HCEC 1CT (cell line): Measurements from ENCODE around the gene TPCN1.

Experiments used
- DNase-seq: peaks from one replicate; pipeline ENCODE4 v3.0.0-alpha.2; 2017

TPCN1 gene

DNA sequence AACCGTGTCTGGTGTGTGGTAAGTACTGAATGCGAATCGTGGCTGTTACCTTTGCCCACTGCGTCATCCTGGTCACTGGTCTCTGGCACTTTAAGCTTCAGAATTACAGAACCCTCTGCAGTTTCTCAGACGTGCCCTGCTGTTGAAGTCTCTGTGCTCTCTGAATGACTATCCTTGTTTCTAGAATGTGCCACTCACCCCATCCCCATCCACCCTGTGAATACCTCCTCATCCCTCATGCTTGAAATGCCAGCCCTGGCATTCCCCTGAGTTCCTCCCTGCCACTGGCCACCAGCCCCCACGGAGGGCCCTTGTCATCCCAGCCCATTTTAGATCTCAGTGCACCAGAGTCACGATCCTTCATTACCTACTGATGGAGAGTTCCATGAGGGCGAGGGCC, 21.3 kb downstream of the TPCN1 start:
- no peak for DNase-seq

DNA sequence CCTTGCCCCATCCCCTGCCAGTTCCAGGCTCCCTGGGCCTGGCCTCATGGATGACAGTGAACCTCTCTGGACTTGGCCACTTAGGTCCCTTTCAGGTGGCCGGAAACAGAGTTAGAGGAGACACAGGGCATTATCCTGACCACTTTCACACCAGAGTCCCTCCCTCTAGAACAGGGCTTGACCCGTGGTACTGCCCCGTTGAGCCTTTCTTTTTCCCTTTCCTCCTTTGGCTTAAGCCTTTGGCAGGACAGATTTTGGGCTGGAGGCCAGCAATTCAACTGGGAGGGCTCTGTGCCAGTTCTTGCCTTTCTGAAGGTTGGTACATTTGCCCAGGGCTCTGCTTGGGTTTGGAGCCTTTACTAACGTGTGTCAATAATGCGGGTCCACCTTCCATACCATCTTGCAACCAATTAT, 22.8 kb downstream of the TPCN1 start:
- DNase-seq, result no peak

- no peak for DNase-seq
These were observed 23.3 kb downstream of the TPCN1 start for GRCh38 chr12:113244478-113244958.

GRCh38 chr12:113245695-113246477, 24.6 kb downstream of the TPCN1 start:
- DNase-seq, result peak; percentile 64

DNA sequence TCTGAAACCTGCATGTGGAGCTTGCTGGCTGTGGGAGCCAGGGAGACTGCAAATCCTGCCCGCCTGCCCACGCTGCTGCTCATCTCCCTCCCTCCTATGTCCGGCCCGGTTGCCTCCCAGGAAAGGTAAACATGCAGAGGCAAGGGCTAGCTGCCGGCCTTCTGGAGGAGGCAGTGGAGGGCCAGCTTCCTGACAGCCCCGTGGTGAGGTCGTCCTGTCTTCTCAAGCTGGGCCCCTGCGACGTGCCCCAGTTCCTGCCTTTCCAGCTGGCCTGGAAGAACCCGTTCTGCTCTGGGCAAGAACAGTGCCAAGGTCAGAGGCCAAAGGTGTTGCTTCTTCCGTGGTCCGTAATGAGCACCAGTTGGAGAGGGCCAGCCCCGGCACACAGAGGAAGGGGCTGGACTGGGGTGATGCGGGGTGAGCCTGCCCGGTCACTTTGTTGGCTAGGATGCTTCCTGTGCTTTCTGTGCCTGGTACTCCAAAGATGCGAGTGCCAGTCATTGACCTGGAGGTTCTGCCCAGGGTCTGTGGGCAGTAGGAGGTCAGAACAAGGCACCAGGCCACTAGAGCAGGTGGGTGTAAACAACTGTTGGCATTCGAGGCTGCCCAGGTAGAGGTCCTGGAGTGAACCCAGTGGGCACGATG, 25.3 kb downstream of the TPCN1 start:
- DNase-seq, result no peak

DNA sequence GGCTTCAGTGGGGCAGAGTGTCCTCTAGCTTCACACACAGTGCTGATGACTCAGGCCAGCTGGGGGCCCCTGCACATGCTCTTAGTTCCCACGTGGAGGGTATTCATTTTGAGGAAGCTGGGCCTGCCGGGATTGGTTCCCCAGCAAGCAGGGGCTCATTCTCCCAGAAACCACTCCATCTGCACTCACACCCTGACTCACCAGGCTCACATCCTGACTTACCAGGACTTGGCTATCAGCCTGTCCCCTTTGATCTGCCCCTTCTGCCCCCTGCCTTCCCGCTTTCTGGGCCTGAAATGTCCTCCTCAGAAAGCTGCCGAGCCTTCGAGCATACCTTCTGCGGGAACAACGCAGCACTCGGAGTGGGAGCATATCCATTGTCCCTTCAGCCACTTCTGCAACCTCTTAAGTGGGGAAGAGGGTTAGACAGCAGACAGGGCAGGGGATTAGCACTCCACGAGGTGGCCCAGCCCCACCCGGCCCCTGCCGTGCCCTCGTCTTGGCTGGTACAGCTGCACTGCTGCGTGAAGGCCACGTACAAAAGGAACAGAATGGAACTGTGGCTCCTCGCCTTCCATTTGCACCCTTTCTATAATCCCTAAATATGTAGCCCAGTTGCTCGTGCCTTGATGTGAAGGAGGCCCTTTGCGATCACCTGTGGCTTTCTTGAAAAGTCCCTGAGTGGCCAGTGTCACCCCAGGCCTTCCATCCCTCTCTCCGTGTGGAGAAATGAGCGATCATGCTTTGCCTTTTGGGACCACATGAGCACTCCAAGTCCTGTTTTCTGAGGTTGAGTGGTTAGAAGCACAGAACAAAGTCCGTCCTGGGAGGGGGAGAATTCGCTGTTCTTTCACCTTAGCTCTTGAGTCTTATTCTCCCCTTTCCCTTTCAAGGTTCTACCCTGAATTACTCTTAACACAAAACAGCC, 26.1 kb downstream of the TPCN1 start:
- peak; percentile 52 for DNase-seq

DNA sequence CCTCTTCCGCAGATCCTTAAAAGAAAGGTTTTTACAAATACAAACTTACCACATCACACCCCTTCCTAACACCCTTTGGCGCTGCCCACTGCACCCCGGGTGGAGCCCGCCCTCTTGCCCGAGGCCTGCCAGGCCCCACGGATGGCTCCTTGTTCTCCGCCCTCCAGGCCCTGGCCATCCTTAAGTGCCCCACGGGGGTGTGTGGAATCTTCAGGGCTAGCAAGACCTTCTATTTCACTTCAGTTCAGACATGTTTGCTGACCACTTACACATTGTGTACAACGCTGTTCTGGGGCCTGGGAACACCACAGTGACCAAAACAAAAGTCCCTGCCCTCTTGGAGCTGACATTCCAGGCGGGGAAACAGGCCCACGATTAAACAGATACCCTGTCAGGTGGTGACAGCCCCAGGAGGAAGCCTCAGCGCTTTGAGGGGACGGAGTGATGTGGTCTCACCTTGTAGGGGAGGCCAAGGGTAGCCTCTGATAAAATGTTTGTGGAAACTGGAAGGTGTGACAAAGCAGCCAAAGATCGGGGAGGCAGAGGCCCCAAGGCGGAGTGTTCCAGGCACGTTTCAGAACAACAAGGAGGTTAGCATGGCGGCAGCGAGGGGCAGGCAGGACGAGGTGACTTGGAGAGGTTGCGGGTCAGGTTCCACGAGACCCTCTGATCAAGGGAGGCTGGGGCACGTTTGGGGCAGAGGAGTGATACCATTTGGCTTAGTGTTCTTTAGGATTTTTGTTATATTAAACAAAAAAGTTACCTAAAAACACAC, 27.0 kb downstream of the TPCN1 start:
- no peak for DNase-seq

DNA sequence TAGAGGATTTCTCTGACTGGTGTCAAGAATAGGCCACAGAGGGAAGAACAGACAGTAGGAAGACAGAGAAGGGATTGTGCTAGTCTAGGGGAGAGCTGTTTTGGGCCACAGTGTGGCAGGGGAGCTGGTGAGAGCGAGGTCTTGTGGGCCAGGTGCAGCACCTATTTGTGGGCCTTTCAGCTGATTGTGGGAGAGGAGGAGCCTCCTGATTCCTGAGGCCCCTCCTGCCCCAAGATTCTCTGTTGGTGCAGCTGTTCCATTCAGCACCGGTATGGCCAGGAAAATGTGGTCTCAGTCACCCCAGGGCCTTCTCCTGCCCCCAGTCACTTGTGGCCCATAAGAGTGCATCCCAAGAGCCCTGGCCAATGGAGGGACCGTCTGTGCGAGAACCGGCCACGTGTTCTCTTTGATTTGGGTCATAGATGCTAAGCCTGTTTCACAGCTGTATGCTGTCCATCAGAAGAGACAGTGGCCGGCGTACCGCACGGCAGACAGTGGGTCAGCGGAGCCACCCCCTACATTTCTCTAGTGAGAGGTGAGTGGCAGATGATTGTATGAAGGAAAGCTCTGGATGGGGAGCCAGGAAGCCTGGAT, 27.7 kb downstream of the TPCN1 start:
- no peak for DNase-seq

DNA sequence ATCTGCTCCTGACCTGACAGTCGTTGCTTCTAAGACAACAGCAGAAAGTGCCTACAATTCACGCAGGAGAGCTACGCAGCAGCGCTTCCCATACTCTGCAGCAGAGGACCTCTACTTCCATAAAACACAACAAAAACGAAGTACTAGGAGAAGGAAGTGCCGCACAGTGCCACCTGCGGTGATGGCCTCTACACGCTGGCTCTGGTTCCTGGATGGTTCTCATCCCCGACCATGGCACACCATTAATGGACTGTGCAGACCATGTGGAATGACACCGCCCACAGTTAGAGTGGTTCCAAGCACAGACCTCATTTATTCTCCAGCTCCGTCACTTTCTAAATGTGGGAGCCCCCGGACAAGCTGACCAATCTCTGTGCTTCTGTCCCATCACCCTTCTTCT, 28.3 kb downstream of the TPCN1 start:
- DNase-seq, result no peak

GRCh38 chr12:113250045-113250444, 28.8 kb downstream of the TPCN1 start:
- DNase-seq, result no peak

- DNase-seq, result no peak
These were observed 30.3 kb downstream of the TPCN1 start for GRCh38 chr12:113251404-113252070.

- DNase-seq, result no peak
These were observed 31.2 kb downstream of the TPCN1 start for GRCh38 chr12:113252494-113252893.

GRCh38 chr12:113253532-113254285, 32.4 kb downstream of the TPCN1 start:
- DNase-seq, result no peak

DNA sequence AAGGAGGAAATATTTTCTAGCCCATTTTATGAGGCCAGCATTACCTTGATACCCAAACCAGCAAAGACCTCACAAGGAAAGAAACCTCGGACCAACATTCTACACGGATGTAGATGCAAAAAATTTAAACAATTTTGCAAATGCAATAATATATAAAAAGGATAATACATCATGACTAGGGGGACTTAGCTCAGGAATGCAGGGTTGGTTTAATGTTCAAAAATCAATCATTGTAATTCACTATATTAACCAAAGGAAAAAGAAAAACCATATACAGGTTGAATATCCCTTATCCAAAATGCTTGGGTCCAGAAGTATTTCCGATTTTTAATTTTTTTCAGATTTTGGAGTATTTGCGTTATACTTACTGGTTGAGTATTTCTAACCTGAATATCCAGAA, 33.0 kb downstream of the TPCN1 start:
- no peak for DNase-seq

GRCh38 chr12:113257564-113257963, 36.3 kb downstream of the TPCN1 start:
- DNase-seq, result no peak

- no peak for DNase-seq
These were observed 38.9 kb downstream of the TPCN1 start for GRCh38 chr12:113260127-113260526.

- DNase-seq, result no peak
These were observed 39.5 kb downstream of the TPCN1 start for GRCh38 chr12:113260636-113261300.

DNA sequence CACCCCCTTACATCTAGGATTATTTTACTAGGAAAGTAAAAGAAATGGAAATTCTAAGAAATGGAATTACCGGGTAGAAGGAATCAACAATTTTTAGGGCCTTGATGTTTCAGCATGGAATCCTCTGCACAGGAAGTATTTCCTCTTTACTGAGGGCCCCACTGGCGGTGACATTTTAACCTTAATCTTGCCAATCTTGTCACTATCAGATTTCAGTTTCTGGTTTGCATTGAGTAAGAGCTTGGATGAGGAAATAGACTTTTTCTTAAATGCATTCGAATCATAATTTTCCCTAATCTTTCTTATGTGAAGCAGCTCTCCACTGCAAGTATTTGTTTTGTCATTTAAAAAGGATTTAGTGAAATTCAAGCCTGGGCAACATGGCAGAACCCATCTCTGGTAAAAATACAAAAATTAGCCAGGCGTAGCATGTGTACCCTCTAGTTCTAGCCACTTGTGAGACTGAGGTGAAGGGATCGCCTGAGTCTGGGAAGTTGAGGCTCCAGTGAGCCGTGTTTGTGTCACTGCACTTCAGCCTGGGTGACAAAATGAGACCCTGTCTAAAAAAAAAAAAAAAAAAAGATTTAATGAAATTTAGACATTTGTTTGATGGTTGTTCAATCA, 40.7 kb downstream of the TPCN1 start:
- DNase-seq, result peak; percentile 19

DNA sequence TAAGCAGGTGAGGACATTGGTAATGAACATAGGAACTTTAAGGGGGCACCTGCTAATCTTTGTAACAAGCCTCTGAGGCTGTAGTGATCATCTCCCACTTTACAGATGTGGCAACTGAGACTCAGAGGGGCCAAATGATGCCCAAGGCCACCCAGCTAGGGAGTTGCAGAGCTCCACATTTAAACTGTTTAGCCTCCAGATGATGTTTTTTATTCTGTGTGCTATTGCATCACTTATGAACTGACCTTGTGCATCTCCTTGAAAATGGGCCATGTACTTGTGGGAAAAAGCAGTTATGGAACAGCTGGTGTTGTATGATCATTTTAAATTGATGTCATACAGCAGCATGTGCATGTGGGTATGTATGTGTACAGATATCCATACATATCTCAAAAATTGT, 41.4 kb downstream of the TPCN1 start:
- DNase-seq, result no peak
